ENCODE data around the gene GHRHR.

The GHRHR gene

DNA sequence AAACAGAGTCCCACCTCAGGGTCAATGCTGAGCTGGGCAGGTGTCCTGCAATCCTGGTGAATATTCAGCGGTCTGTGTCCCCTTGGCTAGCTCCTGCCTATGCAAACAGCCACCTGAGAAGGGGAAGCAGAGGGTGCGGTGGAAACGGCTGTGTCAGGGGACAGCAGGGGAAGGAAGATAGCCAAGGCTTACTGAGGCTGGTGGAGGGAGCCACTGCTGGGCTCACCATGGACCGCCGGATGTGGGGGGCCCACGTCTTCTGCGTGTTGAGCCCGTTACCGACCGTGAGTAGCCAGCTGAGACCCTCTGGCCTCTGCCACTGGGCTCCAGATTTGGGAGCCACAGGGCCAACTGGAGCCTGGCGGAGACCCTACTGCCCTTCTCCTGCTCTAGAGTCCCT, at the start of gene GHRHR:
TSS of gene GHRHR (plus strand) at position 112 of the 400 bp plus-strand sequence. CDS start at position 228, 116 bp downstream.
- no peak for DNase-seq
- TF ChIP-seq POLR2A (IDR thresholded peaks at IDR 0.05; ENCODE audit: low read length) (no peak), GATA1 (IDR thresholded peaks at IDR 0.05; ENCODE audit: low read depth, low read length) (no peak)

DNA sequence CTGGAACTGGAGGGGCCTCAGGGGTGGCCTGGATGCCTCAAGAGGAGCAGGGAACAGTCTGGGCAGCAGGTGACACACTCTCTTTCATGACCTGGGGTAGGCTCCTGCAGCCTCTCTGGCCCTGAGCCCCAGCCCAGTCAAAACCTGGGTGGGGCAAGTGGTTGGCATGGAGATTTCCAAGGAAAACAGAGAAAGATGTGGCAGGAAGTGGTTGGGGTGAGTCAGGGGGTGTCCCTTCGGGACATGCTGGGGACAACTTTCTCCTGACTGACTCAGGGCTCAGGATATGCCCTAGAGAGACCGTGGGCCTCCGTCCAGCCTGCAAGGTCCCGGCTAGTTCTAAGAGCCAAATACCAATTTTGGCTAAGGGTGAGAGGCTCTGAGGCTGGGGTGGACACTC, 49.2 kb upstream of the GHRHR start:
- TF ChIP-seq POLR2A (IDR thresholded peaks at IDR 0.05; ENCODE audit: low read length) (no peak), GATA1 (IDR thresholded peaks at IDR 0.05; ENCODE audit: low read depth, low read length) (no peak)
- DNase-seq, result no peak

DNA sequence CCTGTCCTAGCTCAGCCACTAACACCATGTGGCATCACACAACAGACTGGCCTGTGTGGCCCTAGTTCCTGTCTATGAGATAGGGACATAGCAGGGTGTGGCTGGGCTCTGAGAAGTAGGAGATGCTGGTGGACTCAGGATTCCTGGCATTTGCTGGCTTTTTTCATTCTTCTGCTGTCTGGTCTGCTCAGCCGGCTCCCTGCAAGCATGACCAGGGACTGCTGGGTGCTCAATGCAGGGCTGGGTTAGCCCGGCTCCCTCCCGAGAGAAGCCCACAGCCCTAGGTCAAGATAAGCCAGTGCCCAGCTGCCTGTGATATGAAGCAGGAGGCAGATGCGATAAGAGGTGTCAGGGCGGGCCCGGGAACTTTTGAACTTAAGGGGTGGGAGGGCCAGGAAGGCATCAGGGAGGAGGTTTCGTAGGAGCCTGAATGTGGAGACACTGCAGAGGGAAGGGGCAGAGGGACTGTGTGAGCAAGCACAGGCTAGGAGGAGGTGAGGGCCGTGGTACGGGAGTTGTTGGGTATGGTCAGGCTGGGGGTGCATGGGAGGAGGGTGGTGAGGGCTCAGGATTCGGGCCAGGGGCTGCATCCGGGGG, 48.6 kb upstream of the GHRHR start:
- DNase-seq, result peak; percentile 93 to 96
- TF ChIP-seq GATA1 (IDR thresholded peaks at IDR 0.05; ENCODE audit: low read depth, low read length) (peak; percentile 85), POLR2A (IDR thresholded peaks at IDR 0.05; ENCODE audit: low read length) (peak; percentile 54)

DNA sequence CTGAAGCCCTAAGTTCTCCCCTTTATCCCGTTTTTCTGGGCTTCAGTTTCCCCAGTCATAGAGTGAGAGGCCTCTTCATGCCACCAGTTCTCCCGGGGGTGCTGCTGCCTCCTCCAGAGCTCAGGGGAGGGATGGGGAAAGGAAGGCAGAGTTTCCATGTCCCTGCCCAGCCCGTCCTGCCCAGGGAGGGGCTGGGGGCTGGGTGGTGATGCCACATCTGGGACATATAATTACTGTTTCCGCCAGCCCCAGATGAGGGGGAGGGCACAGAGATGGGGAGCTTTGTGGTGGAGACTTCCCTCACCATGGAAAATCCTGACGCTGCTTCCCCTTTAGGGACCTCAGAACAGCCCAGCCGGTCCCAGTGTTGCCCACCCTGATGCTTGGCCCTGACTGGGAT, 48.0 kb upstream of the GHRHR start:
- TF ChIP-seq GATA1 (IDR thresholded peaks at IDR 0.05; ENCODE audit: low read depth, low read length), result no peak
- no peak for TF ChIP-seq POLR2A (IDR thresholded peaks at IDR 0.05; ENCODE audit: low read length)
- no peak for DNase-seq

DNA sequence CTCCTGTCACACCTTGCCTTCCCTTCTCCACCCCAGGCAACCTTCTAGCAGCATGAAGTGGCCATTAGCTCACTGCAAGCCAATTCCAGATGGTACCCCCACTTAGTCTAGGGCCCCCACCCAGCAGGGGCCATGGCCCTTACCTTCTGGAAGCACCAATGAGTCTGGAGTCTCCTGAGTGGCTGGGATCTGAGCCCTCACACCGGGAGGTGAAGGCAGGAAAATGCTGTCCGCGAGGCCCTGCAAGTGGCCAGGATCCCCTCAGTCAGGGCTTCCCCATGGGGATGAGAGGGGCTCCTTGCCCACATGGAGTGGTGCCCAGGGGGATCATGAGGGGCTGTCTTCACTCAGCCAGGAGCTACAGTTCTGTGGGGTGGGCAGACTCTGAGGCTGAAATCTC, 47.5 kb upstream of the GHRHR start:
- TF ChIP-seq GATA1 (IDR thresholded peaks at IDR 0.05; ENCODE audit: low read depth, low read length) (no peak), POLR2A (IDR thresholded peaks at IDR 0.05; ENCODE audit: low read length) (no peak)
- no peak for DNase-seq

DNA sequence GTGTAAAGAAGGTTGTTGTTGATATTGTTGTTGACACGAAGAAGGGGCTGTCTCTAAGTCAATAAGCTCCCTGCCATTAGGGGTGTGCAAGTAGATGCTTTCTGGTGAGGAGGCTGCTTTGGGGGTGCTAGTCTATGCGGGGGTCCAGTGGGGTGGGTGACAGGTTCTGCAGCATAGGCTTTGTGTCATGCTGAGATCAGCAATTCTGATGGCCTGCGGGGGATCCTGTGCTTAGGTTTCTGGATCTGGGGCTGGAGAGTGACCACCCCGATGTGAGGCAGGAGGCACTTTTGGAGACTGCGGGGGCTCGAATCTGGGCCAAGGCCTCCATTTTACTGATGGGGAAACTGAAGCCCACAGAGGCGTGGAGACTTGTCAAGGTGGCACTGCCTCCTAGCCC, 47.0 kb upstream of the GHRHR start:
- DNase-seq, result peak in 1 of 2 experiments; percentile 29
- TF ChIP-seq POLR2A (IDR thresholded peaks at IDR 0.05; ENCODE audit: low read length), result no peak
- no peak for TF ChIP-seq GATA1 (IDR thresholded peaks at IDR 0.05; ENCODE audit: low read depth, low read length)

DNA sequence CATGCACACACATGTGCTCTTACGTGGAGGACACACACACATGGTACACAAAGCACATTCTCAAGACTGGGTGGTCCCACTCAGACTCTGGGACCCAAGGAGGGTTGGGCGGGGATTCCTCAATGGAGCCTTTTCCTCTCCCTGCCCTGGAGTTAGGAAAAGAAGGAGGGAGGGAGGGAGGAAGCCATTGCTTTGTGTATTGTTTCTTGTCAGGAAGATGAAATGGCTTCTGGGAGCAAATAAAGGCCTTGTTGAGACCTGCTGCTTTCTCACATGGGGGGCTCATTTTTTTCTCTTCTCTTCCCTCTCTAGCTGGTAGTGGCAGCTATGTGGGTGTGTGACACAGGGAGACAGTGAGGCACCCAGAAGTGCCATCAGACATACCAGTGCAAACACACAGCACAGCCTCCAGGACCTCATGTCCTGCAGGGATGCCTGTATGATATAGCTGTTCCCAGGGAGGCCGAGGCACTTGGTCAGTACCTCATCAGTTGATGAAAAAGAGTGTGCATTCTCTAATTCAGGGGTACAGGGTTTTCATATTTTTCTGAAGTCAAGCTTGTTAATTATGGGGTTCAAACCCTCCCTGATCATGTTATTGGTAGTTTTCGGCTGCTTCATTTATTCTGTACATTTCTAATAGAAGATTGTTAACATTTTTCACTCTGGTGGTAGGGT, 46.4 kb upstream of the GHRHR start:
- no peak for DNase-seq
- TF ChIP-seq POLR2A (IDR thresholded peaks at IDR 0.05; ENCODE audit: low read length), result no peak
- TF ChIP-seq GATA1 (IDR thresholded peaks at IDR 0.05; ENCODE audit: low read depth, low read length), result no peak

DNA sequence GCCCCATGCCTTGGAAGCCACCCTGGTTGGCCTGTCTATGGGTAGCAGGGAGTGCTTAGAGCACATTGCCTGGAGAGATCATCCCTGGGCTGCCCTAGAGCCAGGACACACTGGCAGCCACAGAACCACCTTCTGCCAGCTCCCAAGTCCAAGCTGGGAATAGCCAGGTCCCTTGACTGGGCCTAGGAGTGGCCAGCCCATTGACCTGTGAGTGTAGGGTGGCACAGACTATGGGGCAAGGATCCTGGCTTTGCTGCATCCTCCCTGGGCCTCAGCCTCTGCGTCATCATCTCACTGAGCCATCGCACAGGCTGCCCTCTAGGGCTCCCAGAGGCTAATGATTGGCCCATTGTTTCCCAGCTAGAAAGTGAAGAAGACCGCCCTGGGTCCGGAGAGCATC, 45.1 kb upstream of the GHRHR start:
- no peak for DNase-seq
- no peak for TF ChIP-seq POLR2A (IDR thresholded peaks at IDR 0.05; ENCODE audit: low read length)
- no peak for TF ChIP-seq GATA1 (IDR thresholded peaks at IDR 0.05; ENCODE audit: low read depth, low read length)

DNA sequence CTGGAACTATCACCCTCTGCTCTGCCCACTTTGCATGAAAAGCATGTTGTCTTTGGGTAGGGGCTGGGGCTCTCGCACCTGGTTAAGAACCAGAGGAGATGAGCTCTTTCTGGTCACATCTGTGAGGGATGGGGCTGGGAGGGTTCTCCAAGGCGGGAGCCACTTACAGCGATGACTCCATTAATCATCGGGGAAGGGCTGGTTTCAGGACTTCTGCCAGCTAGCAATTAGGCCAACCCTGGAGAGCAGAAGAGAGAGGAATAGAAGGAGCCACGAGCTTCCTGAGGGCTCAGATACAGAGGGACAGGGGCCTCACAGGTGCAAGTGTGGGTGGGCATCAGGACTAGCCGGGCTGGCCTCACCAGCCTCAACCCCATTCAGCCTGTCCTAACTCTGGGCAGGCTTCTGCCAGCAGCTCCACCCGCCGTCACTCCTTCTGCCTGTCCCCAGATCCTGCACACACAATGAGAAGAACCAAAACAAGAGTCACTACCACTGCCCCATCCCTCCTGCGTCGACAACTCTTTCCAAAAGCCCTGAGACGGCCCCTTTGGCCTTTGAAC, 43.7 kb upstream of the GHRHR start:
- no peak for TF ChIP-seq GATA1 (IDR thresholded peaks at IDR 0.05; ENCODE audit: low read depth, low read length)
- no peak for TF ChIP-seq POLR2A (IDR thresholded peaks at IDR 0.05; ENCODE audit: low read length)
- DNase-seq, result peak in 1 of 2 experiments; percentile 45

DNA sequence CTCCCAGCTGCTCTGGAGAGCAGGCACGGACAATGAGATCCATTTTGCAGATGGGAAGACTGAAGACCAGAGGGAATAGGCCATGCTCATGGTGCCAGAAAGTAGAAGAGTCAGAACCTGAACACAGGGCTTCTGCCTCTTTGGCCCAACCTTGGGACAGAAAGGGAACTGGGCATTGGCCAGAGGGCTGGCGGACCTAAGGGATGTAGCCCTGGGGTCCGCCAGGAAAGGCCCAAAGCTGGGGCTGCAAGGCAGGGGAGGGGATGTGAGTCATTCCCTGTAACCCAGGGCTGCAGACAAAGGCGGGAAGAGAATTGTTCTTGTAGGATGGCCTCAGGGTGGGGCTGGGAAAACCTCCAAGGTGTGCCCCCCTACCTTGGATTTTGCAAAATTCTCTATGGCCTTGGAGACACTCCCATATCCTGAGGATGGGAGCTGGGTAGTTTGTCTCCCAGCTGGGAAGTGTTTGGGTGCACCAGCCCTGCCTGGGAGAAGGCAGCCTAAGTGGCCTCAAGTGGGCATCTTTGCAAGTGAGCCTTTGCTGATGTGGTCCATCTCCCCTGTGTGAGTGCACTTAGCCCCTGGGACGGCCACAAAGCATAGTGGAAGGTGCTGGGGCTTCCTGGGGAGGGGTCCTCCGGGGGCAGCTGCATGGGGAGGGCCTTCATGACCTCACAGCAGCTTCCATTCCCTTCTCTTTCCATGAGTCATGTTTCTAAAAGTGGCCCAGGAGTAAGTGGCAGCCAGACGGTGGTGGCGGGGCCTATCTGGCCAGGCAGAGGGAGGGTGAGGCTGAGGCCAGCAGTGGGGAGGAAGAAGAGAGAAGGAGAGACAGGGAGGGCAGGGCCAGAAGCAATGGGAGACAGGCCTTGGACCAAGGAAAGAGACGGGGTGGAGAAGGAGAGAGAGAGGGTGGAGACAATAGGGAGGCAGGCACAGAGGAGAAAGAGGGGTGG, 42.9 kb upstream of the GHRHR start:
- TF ChIP-seq POLR2A (IDR thresholded peaks at IDR 0.05; ENCODE audit: low read length) (no peak), GATA1 (IDR thresholded peaks at IDR 0.05; ENCODE audit: low read depth, low read length) (no peak)
- peak; percentile 82 to 89 for DNase-seq

DNA sequence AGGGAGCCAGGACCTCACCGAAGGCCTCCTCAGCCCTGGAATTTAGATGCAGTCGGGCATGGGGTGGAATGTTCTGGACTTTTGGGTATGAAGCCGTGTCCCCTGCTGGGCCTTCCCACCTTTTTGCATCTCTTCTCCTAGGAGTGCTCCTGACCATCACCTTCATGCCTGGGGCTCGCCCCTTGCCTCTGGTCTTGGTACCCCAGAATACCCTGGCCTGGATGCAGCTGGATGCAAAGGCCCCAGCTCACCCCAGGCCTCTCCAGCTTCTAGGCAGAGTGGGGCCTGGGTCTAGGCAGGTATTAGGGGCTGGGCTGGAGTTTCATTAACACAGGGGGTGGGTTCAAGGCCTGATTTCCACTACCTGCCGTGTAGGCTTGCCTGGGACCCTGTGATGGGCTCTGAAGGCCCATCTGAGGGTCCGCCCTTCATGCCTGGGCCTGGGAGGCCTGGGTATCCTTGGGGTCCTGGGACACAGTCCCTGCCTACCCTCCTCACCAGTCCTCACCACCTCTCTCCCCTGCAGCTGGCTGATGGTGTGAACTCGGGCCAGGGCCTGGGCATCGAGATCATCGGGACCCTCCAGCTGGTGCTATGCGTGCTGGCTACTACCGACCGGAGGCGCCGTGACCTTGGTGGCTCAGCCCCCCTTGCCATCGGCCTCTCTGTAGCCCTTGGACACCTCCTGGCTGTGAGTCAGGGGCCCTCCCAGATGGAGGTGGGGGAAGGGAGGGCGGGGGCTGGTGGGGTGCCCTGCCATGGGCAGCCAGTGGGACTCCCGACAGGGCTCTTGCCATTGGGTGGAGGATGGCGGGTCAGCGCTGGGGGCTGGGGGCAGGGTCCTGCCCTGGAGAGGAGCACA, 42.0 kb upstream of the GHRHR start:
- no peak for DNase-seq
- no peak for TF ChIP-seq POLR2A (IDR thresholded peaks at IDR 0.05; ENCODE audit: low read length)

DNA sequence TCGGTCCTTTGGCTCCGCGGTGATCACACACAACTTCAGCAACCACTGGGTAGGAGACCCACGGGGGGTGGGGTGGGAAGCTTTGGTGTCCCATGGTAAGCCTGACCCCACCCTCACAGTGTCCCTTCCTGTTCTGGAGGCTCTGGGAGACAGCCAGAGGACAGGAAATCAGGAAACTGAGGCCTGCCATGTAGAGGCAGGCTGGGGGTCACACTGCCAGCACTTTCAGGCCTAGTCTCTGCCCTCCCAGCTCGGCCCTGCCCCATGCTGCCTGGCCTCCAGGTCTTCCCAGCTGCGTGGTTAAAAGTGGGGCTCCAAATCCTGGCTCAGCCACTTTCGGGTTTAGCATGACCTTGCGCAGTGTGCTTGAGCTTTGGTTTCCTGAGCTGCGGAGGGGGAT, 41.2 kb upstream of the GHRHR start:
- DNase-seq, result no peak
- TF ChIP-seq POLR2A (IDR thresholded peaks at IDR 0.05; ENCODE audit: low read length), result no peak
- no peak for TF ChIP-seq GATA1 (IDR thresholded peaks at IDR 0.05; ENCODE audit: low read depth, low read length)

Measured in erythroblast (primary cell).